ENCODE measurements around the gene ATP5F1B. TPM values are rescaled to one million over a fixed set of nuclear protein-coding genes. Genes with fewer than 3 reads are reported as not detected.

Gene ATP5F1B
- total and polyA plus RNA-seq, 11 donors: 1,436 to 3,502 (median 2,716) TPM

- Histone ChIP-seq H3K4me3 (peak overlapping the region; percentile 75 to 99 (median 86)), H3K36me3 (peaks cover 3 to 48% (median 45%) of the 10 kb centered on the region in 9 donors), H3K9me3 (no peaks in the 10 kb centered on the region), H3K27ac (peak overlapping the region; percentile 87 to 98 (median 96)), H3K27me3 (no peaks in the 10 kb centered on the region), H3K4me1 (peaks cover 5 to 53% (median 40%) of the 10 kb centered on the region in 12 donors)
- DNase-seq (peak in 2 of 5 donors; percentile 22 to 44), ATAC-seq (peak in 3 of 4 donors; percentile 9 to 26 (median 18))
- TF ChIP-seq, protein P1, sequence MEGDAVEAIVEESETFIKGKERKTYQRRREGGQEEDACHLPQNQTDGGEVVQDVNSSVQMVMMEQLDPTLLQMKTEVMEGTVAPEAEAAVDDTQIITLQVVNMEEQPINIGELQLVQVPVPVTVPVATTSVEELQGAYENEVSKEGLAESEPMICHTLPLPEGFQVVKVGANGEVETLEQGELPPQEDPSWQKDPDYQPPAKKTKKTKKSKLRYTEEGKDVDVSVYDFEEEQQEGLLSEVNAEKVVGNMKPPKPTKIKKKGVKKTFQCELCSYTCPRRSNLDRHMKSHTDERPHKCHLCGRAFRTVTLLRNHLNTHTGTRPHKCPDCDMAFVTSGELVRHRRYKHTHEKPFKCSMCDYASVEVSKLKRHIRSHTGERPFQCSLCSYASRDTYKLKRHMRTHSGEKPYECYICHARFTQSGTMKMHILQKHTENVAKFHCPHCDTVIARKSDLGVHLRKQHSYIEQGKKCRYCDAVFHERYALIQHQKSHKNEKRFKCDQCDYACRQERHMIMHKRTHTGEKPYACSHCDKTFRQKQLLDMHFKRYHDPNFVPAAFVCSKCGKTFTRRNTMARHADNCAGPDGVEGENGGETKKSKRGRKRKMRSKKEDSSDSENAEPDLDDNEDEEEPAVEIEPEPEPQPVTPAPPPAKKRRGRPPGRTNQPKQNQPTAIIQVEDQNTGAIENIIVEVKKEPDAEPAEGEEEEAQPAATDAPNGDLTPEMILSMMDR (IDR thresholded peaks at IDR 0.05): no peak
- TF ChIP-seq POLR2A (IDR thresholded peaks at IDR 0.05): no peak
- WGBS, 4 donors: 0 to 1% (median 0%) methylated on average over 24 to 29 of the region's 29 CpGs
- intact Hi-C loops (cut with DNase I): loop anchor here in 8 of 10 donors (2.0 to 10.0 kb wide), 6 partner anchors 37 to 80 kb away; partner anchors contain the start of genes NACA (in 4 of the 8) and PTGES3 (in 3 of the 8)
Measured at GRCh38 chr12:56645201-56645716, 525 bp downstream of the ATP5F1B start.

GRCh38 chr12:56644654-56645053 is 1.1 kb downstream of the ATP5F1B start:
- WGBS, 4 donors: 33 to 35% (median 33%) methylated on average over 4 of the region's 4 CpGs
- no peak for ATAC-seq
- intact Hi-C loops (cut with DNase I): loop anchor here in 8 of 10 donors (2.0 to 10.0 kb wide), 6 partner anchors 38 to 80 kb away; partner anchors contain the start of genes NACA (in 4 of the 8) and PTGES3 (in 3 of the 8)
- Histone ChIP-seq H3K36me3 (peaks cover 3 to 54% (median 51%) of the 10 kb centered on the region in 9 donors), H3K4me1 (peaks cover 5 to 59% (median 43%) of the 10 kb centered on the region in 12 donors), H3K27ac (peak overlapping the region in 11 of 12 donors; percentile 87 to 98 (median 96)), H3K4me3 (peak overlapping the region; percentile 75 to 99 (median 86)), H3K27me3 (no peaks in the 10 kb centered on the region), H3K9me3 (no peaks in the 10 kb centered on the region)
- TF ChIP-seq, protein P1 (IDR thresholded peaks at IDR 0.05): no peak
- no peak for TF ChIP-seq POLR2A (IDR thresholded peaks at IDR 0.05)
- DNase-seq: no peak

DNA sequence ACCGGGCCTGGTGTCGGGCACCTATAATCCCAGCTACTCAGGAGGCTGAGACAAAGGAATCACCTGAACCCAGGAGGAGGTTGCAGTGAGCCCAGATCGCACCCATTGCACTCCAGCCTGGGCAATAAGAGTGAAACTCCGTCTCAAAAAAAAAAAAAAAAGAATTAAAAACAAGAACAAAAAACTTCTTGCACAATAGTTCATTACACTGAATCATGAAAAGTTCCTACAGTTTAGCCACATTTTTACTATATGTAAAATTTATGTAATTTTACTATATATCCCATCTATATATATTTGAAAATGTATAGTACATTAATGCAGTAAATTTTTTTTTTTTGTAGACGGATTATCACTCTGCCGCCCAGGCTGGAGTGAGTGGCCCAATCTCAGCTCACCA is 4.6 kb downstream of the ATP5F1B start:
- peaks cover 3 to 79% (median 74%) of the 10 kb centered on the region in 9 donors for H3K36me3 ChIP-seq
- intact Hi-C loops (cut with DNase I): loop anchor here in 4 of 10 donors (5.0 to 10.0 kb wide), 3 partner anchors 41 to 84 kb away; partner anchors contain the start of gene NACA (in 3 of the 4)
- H3K4me3 ChIP-seq: no peak overlapping the region
- DNase-seq (no peak), ATAC-seq (no peak)
- TF ChIP-seq POLR2A (IDR thresholded peaks at IDR 0.05): no peak
- H3K27me3 ChIP-seq: no peaks in the 10 kb centered on the region
- no peak overlapping the region for H3K27ac ChIP-seq
- peaks cover 3 to 82% (median 53%) of the 10 kb centered on the region in 12 donors for H3K4me1 ChIP-seq
- 61 to 81% (median 66%) methylated on average over 6 of the region's 6 CpGs for WGBS, 4 donors
- H3K9me3 ChIP-seq: no peaks in the 10 kb centered on the region

DNA sequence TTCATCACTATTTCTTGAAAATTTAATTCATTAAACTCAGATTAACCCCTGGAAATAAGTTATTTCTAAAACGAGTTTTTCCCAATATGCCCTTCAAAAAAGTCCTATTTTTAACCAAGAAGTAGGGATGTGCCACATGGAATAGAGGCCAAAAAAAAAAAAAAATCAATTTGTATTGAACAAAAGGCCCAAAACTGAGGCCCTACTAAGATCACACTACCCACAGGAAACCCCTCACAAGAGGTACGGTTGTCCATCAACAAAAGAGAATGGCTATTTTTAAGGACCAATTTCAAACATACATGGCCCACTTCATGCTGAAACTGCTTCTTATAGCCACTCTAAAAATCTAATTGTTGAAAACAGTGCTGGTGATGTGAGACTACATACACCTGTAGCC is 8.2 kb downstream of the ATP5F1B start:
- WGBS, 4 donors: 34 to 54% (median 46%) methylated on average over 2 of the region's 2 CpGs

More for the DNA sequence above, 8.2 kb downstream of the ATP5F1B start:
- intact Hi-C loops (cut with DNase I): loop anchor here in 5 of 10 donors (2.0 to 10.0 kb wide), 5 partner anchors 35 to 120 kb away; partner anchors contain the start of gene RBMS2 (in 4 of the 5)
- Histone ChIP-seq H3K27ac (peak overlapping the region; percentile 6 to 98 (median 96)), H3K4me1 (peaks cover 6 to 82% (median 50%) of the 10 kb centered on the region in 12 donors), H3K4me3 (no peak overlapping the region), H3K27me3 (no peaks in the 10 kb centered on the region), H3K9me3 (no peaks in the 10 kb centered on the region), H3K36me3 (peaks cover 3 to 56% (median 53%) of the 10 kb centered on the region in 9 donors)
- DNase-seq (no peak), ATAC-seq (no peak)
- TF ChIP-seq, protein P1 (IDR thresholded peaks at IDR 0.05): no peak
- no peak for TF ChIP-seq POLR2A (IDR thresholded peaks at IDR 0.05)

Measured in heart left ventricle (tissue), 16 donors.